RWPE1 (cell line): Measurements from ENCODE around the gene LELP1.

Experiments used
- CTCF ChIA-PET: fragments of 350-600 bp; sonication (Branson Sonifier 250); formaldehyde crosslinking; extraction: SDS; loops from one replicate; lab custom pipeline; 2021; lab: Yijun Ruan, JAX
- POLR2A ChIA-PET: fragments of 400-600 bp; formaldehyde crosslinking; extraction: SDS; loops from one replicate; lab custom pipeline; 2020; ENCODE audit warnings: antibody characterized with exemption; ENCODE audit not compliant: low non-redundant PET; lab: Yijun Ruan, JAX
- DNase-seq: peaks from one replicate; pipeline ENCODE4 v3.0.0; 2012; ENCODE audit warnings: low spot score
- H3K27ac ChIP-seq: fragments of 450-650 bp; 2 replicates; pipeline ENCODE4 v1.5.1; 2017
- CTCF ChIP-seq: fragments of 450-650 bp; conservative IDR thresholded peaks from 2 replicates; pipeline ENCODE4 v1.5.1; 2017; ENCODE audit warnings: low read depth, mild to moderate bottlenecking

The LELP1 gene

GRCh38 chr1:153253076-153253475 is 49.8 kb downstream of the LELP1 start:
- TF ChIP-seq CTCF: no peak
- ChIA-PET CTCF (interaction anchor here (1.0 kb wide), 1 partner anchor 229 kb away, joined by 3 read pairs; no protein-coding TSS in a partner anchor), POLR2A (no interaction called here)
- H3K27ac ChIP-seq: no peak overlapping the region
- DNase-seq: no peak

GRCh38 chr1:153253693-153254092 is 50.5 kb downstream of the LELP1 start:
- ChIA-PET POLR2A (no interaction called here), CTCF (interaction anchor here (1.0 kb wide), 1 partner anchor 228 kb away, joined by 3 read pairs; no protein-coding TSS in a partner anchor)
- no peak for TF ChIP-seq CTCF
- H3K27ac ChIP-seq: no peak overlapping the region
- no peak for DNase-seq
